ENCODE data around the gene C3orf18. TPM values are rescaled to one million over a fixed set of nuclear protein-coding genes. Genes with fewer than 3 reads are reported as not detected.

Gene C3orf18
- total and polyA plus RNA-seq, 10 of the 15 experiments (the other 5 are each of a cell fraction or from before 2014, with no cell fraction given): 0.06 to 3.2 (median 0.66) TPM

DNA sequence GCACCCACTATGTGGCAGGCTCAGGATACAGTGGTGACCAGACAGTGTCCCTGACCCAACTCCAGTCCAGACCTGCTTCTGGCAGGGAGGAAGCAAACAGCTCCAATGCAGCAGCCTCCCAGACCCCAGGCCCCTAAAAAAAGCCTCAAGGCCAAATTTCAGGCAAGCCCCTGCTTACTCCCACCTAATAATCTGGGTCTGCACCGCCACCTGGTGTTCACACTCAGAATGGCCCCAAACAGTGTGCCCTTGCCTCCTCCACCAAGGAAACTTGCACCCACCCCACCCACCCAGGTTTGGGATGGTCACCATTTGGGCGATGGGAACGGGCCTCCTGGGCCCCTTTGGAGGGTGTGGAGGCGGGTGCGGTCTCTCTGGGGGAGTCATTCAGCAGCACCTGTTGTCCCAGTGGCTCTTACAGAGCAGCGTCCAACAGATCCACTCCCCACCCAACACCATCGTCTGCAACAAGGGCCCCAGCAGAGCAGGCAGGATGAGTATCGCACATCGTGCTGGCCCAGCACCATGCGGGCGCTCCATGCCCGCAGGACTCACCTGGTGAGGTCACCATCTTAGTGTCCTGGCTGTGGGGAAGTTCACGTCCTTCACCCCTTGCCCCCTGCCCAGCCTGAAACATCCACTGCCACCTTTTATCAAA, 17.3 kb downstream of the C3orf18 start:
- Histone ChIP-seq H2AFZ (ENCODE audit: control insufficient read depth, low read depth, low read length) (no peak overlapping the region), H3K4me2 (ENCODE audit: control insufficient read depth, insufficient read depth) (no peak overlapping the region), H4K20me1 (ENCODE audit: control insufficient read depth, insufficient read depth) (no peaks in the 10 kb centered on the region), H3K27me3 (replicated peaks in 1 of 2; ENCODE audit: control insufficient read depth in 2 of 2, insufficient read depth in 2 of 2, low read length in 1 of 2) (no peaks in the 10 kb centered on the region; a peak in 1 of 4 replicates), H3K9me3 (replicated peaks; ENCODE audit: control insufficient read depth, insufficient read depth, low read length) (no peaks in the 10 kb centered on the region), H3K36me3 (ENCODE audit: control insufficient read depth in 2 of 2, insufficient read depth in 2 of 2, low read length in 1 of 2) (no peaks in the 10 kb centered on the region), H3K27ac (ENCODE audit: control insufficient read depth, insufficient read depth) (no peak overlapping the region), H3K9ac (ENCODE audit: control insufficient read depth, insufficient read depth, low read length) (no peak overlapping the region), H3K79me2 (ENCODE audit: control insufficient read depth, insufficient read depth, low read length) (no peaks in the 10 kb centered on the region), H3K4me1 (ENCODE audit: control insufficient read depth, insufficient read depth, low read length) (no peaks in the 10 kb centered on the region), H3K4me3 (no peak overlapping the region)
- in situ Hi-C loops (cut with MboI): no loop called here
- WGBS (ENCODE audit: insufficient coverage, insufficient replicate concordance, low lambda C conversion rate, missing lambda C conversion rate): 37% methylated on average over 13 of the region's 13 CpGs
- DNase-seq (ENCODE audit: low read depth, low spot score) (no peak), ATAC-seq (peak; percentile 86), FAIRE-seq (no peak)
- CTCF ChIA-PET: interaction anchor here (0.7 to 2.4 kb wide), 10 partner anchors 8 to 377 kb away, joined by 3 to 11 read pairs (median 4); partner anchors contain the start of genes CYB561D2 and NPRL2
- BruUV-seq (replicated peaks): no TSS peak
- SMC1A ChIA-PET (ENCODE audit: uncharacterized antibody, unreplicated experiment): no interaction called here
- intact Hi-C loops (cut with micrococcal nuclease; ENCODE audit: unreplicated experiment): loop anchor here (1.0 kb wide), 1 partner anchor 114 kb away; no protein-coding TSS in a partner anchor
- RAD21 ChIA-PET (ENCODE audit: unreplicated experiment): interaction anchor here (0.8 kb wide), 1 partner anchor 103 kb away, joined by 3 read pairs; no protein-coding TSS in a partner anchor
- POLR2A ChIA-PET: no interaction called here
- TF ChIP-seq RAD21 (IDR thresholded peaks at IDR 0.05; ENCODE audit: insufficient read depth, low read depth, low read length) (peak; percentile 66), MYB (IDR thresholded peaks at IDR 0.05; ENCODE audit: borderline replicate concordance, low read depth, low read length) (no peak), SMC3 (IDR thresholded peaks at IDR 0.05; ENCODE audit: borderline replicate concordance, low read length) (peak; percentile 49; the same call in 1 of the 2 replicates)
- TF ChIP-seq, protein P1, sequence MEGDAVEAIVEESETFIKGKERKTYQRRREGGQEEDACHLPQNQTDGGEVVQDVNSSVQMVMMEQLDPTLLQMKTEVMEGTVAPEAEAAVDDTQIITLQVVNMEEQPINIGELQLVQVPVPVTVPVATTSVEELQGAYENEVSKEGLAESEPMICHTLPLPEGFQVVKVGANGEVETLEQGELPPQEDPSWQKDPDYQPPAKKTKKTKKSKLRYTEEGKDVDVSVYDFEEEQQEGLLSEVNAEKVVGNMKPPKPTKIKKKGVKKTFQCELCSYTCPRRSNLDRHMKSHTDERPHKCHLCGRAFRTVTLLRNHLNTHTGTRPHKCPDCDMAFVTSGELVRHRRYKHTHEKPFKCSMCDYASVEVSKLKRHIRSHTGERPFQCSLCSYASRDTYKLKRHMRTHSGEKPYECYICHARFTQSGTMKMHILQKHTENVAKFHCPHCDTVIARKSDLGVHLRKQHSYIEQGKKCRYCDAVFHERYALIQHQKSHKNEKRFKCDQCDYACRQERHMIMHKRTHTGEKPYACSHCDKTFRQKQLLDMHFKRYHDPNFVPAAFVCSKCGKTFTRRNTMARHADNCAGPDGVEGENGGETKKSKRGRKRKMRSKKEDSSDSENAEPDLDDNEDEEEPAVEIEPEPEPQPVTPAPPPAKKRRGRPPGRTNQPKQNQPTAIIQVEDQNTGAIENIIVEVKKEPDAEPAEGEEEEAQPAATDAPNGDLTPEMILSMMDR (IDR thresholded peaks at IDR 0.05 in 2 of 3, conservative IDR thresholded peaks at IDR 0.05 in 1 of 3; ENCODE audit: control insufficient read depth in 2 of 3, extremely low read depth in 1 of 3, insufficient read depth in 1 of 3, low read depth in 3 of 3, low read length in 3 of 3): peak; percentile 67 to 79 (median 70)
